Right hindlimb (tissue), 1 donor: ENCODE measurements around the gene TEX44.
A peak's percentile ranks its signal among the peaks of the same experiment; 100 is the strongest.
"Not testable (repeated sequence)": the region's sequence is repeated elsewhere in the genome, so short reads cannot be mapped to it uniquely, and the experiment has no call there.

Experiments
- DNase-seq: peaks from one replicate; pipeline ENCODE4 v3.0.0-alpha.2; 2018

The TEX44 gene

GRCh38 chr2:231571661-231572191 is 20.9 kb upstream of the TEX44 start:
- DNase-seq: no peak

- no peak for DNase-seq
These were observed 19.6 kb upstream of the TEX44 start for GRCh38 chr2:231573096-231573495.

DNA sequence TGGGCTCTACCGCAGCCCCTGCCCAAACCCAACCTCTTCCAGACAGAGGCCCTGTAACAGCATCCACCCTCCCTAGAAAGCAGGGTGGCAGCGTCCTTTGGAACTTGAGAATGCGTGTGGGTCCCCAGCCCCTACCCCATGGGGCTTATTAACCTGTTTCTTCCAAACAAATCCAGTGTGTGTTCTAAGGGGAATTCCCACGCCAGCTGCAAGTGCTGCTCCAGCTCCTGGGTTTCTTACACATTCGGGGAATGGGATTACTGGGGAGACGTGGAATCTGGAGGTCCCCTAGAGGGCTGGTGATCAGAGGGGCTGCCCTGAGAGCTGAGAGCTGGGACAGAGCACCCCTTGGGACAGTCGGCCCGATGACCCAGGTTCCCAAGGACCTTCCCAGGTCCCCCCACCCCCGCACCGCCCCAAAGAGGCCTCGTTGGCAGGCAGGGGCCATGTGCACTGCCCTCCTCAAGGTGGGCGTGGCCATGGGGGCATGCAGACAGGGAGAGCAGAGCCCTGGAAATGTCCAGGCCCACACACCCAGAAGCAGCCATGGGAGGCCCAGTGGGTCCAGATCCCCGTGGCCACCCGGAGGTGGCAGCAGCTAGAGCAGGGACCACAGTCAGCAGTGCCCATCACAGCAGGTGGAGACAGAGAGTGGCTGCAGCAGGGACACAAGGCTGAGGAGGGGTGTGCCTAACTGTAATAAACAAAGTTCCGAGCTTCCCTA is 18.8 kb upstream of the TEX44 start:
- DNase-seq: no peak

DNA sequence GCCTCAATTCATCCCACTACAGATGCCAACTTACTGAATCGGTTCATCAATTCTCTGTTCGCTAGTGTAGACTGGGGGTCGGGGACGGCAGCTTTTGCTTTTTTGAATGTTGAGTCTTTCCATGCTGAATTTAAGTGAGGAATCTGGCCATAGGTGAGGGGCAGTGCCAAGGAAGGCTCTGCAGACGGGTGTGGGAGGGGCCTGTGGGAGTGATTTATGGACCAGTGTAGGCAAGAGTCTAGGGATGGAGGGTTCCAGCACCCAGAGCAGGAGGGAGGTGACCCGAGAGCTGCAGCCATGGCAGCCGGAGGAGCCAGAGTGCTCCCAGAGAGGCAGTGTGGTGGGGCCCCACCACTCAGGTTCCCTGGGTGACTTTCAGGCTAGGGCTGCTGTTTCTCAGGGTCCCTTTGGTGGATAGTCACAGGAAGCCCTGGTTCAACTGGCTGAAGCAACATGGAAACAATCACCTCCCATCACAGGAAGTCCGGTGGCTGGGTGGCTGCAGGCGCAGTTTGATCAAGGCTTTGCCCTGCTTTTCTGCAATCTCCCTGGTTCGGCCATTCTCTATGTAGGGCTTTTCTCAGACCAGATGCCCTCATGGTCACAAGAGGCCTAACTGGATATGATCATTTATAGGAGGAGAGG is 16.9 kb upstream of the TEX44 start:
- DNase-seq: no peak

GRCh38 chr2:231576465-231576864 is 16.2 kb upstream of the TEX44 start:
- DNase-seq: no peak

DNA sequence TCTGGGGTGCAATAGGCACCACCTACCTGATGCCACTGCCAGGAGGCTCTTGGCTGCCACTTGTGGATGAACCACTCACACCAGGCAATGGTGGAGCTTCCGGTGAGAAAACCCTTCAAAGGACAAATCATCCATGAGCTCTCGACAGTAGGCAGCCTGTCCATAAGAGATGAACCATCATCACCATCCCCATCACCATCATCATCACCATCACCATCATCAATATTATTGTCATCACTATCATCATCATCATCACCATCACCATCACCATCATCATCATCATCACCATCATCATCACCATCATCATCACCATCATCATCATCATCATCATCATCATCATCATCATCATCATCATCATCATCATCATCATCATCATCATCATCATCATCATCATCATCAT is 14.0 kb upstream of the TEX44 start:
- DNase-seq: not testable (repeated sequence)

DNA sequence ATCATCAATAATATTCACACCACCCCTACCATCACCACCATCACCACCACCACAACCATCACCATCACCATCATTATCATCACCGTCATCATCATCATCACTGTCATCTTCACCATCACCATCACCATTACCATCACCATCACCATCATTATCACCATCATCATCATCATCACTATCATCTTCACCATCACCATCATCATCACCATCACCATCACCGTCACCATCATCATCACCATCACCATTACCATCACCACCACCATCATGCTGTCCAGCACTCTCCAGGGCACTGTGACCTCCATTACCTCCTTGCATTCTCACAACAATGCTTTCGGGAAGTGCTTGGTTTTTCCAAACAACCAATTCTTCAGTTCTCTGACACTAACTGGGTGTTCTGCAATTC is 13.1 kb upstream of the TEX44 start:
- DNase-seq: no peak

DNA sequence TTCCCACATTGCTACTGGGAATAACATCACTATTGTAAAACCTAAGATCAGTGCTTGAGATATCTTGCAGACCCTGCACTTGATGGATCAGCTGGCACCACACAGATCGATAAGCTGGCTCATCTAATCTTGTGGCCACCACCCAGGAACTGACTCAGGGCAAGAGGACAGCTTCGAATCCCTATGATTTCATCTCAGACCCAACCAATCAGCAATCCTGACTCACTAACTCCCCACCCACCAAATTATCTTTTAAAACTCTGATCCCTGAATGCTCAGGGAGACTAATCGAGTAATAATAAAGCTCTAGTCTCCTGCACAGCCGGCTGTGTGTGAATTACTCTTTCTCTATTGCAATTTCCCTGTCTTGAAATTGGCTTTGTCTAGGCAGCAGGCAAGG is 11.3 kb upstream of the TEX44 start:
- DNase-seq: no peak

GRCh38 chr2:231583982-231584381 is 8.7 kb upstream of the TEX44 start:
- DNase-seq: no peak

DNA sequence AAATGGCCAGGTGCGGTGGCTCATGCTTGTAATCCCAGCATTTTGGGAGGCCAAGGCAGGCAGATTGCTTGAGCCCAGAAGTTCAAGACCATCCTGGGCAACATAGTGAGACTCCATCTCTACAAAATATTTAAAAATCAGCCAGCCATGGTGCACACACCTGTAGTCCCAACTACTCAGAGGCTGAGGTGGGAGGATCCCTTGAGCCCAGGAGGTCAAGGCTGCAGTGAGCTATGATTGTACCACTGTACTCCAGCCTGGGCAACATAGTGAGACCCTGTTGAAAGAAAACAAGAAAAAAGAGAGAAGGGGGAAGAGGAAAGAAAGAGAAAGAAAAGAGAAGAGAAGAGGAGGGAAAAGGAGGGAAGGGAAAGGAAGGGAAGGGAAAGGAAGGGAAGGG is 4.9 kb upstream of the TEX44 start:
- DNase-seq: not testable (repeated sequence)

DNA sequence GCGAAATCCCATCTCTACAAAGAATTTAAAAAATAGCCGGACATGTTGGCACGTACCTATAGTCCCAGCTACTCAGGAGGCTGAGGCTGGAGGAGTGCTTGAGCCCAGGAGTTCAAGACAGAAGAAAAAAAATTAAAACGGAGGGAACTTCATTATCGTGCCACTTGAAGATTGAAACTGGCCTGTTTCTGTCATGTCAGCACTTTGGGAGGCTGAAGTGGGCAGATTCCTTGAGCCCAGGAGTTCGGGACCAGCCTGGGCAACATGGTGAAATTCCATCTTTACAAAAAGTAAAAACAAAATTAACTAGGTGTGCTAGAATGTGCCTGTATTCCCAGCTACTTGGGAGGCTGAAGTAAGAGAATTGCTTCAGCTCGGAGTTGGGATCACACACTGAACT is 3.0 kb upstream of the TEX44 start:
- no peak for DNase-seq

DNA sequence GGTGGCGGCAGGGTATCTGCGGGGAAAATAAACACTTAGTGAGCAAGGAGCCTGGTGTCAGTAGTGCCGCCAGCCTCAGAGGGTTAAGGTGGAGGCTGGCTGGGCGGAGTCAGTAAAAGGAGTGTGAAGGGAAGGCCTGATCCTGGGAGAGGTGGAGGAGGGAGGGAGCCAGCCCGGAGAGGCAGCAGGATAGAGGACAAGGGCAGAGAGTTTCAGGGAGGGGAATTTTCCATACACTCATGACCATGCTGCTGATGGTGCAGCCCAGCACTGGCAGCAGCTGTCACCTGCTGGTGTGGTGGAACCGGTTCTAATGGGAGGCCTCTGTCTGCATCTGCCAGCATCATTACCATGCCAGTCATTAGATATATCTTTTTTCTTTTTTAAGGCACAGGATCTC is 2.0 kb upstream of the TEX44 start:
- peak; percentile 49 for DNase-seq

DNA sequence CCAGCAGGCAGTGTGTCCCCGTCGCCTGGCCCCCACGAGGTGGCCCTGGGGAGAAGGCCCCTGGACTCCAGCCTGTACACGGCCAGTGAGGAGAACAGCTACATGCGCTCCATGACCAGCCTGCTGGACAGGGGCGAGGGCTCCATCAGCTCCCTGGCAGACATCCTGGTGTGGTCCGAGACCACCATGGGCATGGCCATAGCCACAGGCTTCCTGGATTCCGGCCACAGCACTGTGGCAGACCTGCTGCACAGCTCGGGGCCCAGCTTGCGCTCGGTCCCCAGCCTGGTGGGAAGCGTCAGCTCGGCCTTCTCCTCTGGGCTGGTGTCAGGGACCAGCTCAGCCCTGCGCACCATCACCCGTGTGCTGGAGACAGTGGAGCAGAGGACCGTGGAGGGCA is 1.0 kb downstream of the TEX44 start:
- DNase-seq: no peak

- peak; percentile 78 for DNase-seq
These were observed 4.4 kb downstream of the TEX44 start for GRCh38 chr2:231597014-231597611.

DNA sequence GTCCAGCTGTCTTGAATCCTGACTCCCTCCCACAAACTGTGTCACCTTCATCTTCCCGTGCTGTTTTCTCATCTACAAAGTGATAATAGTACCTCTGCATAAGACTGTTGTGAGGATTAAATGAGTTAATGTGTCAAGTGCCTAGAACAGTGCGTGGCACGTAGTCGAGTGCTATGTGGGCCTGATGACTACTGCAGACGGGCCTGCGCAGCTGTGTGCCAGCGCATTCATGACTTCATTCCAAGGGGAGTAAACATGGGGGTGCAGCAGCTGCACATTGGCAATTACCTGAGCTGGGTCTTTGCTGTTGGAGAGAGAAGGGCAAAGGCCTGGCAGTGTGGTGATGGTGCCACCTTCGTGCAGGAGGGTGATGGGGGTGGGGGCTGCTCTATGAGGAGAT is 5.0 kb downstream of the TEX44 start:
- DNase-seq: peak; percentile 48

DNA sequence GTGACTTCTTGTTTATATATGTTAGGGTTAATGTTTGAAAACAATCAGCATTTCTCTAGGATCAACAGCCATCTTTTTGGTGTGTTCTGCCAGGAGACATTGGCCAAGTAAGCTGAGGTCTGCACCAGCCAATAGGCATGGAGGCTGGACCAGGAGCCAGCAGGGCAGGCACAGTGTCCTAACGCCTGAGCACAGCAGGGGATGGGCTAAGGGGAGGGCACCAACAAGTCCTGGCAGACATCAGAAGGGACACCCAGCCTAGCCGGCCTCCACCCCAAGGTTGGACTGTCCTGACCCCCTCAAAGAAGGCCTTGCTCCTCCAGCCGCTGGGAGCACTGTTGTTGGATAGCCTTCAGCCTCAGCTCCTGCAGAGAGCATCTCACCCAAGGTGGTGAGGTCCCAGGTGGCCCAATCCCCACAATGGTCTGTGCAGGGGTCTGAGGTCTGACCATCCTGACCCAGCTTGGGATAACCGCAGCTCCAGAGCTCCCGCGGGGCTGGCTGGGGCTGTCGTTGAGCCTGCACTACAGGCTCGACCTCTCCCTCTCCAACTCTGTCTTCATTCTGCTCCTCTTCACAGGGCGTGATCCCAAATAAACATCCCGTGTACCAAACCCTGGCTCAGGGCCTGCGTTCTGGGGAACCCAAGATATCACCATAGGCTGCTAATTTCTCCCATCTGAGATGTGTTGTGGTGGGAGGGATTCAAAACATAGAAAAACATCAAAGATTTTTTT is 8.1 kb downstream of the TEX44 start:
- no peak for DNase-seq

DNA sequence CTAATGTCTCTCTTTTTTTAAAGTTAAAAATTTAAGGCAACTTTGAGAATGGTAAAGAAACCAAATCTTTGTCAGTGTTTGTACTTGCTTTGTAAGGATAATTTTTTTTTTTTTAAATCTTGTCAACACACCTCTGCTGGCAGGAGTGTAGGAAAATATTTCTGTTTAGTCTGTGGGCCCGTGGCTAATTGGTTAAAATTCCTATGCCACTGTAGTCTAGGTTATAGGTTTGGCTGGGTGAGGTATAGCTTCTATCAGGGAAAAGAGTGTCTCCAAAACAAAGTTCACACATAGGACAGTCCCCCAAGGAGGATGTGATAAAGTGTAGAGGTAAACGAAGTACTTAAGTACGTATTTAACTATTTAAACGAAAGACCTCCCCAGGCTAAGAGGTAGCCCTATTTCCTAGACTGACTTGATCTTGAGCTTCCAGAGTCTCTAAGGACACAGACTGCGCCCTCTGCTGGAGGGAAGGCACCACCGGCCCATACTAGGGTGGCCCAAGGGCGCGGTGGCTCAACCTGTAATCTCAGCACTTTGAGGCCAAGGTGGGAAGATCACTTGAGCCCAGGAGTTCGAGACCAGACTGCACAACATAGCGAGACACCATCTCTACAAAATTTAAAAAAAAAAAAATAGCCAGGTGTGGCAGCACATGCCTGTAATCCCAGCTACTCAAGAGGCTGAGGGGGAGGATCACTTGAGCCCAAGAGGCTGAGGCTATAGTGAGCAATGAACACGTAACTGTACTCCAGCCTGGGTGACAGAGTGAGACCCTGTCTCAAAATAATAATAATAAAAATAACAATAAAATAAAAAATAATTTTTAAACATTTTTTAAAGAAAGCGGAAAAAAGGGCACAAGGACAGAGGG is 8.9 kb downstream of the TEX44 start:
- DNase-seq: peak; percentile 77

GRCh38 chr2:231602859-231603467 is 10.3 kb downstream of the TEX44 start:
- no peak for DNase-seq

DNA sequence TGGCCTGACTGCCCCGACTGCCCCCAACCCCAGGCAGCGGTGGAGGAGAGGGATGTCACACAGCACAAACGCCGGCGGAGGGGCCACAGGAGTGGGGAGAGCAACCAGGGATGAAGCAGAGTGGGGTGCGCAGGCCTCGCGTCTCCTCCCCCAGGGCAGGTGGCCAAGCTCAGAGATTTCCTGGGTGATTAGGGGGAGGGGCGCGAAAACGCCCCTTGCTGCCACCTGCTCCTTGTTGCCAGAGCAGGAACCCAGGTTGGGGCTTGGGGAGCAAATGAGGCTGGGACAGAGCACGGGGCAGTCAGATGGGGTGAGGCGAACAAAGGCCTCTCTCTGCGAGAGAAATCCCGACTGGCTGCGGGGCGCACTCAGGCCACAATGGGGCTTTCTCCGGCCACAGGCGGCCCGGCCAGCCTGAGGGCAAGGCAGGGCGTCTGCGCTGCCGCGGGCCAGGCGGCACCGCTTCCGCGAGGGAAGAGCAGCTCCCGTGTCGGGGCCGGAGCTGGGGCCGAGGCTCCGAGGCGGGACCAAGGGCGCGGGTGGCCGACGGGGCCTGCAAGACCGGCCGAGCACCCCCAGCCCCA is 11.5 kb downstream of the TEX44 start:
- peak; percentile 71 for DNase-seq

DNA sequence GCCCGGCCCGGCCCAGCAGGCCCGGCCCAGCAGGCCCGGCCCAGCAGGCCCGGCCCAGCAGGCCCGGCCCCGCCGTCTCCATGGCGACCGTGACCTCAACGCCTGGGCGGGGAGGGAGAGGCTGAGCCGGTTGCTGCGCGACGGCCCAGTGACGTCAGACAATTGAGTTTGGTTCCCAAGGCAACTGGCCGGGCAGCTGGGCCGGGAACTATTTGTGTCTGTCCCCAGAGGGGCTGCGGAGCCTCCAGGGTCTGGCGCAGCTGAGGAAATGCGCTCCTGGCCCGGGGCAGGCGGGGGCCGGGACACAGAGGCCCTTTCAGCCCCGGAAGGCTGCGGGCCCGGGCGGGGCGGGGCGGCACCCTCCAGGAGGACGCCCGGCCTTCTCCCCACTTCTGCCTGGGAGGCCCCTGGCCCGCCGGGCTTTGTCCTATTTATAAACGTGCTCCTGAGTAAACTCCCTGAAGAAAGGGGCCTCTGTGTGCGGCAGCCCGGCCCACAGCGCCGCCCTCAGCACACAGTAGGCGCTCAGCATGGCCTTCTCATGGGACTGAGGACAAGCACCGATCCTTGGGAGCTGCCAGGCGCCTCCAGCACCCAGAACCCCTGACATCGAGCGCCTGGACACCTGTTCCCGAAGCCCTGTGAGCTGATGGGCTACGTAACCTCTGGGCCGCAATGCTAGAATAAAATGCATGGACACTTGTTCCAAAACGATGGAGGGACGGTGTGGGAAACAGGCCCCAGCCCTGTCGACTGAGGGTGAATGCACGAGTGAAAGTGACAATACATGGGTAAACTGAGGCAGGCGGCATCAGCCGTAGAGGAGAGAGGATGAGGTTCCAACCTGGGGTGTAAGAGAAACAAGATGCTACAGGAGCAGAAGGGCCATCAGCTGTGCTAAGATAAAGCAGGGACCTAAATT is 12.3 kb downstream of the TEX44 start:
- peak; percentile 99 for DNase-seq
